Motor neuron (in vitro differentiated cells): ENCODE results near the gene LAMA4. TPM values are rescaled to one million over a fixed set of nuclear protein-coding genes. Genes with fewer than 3 reads are reported as not detected.
"Not testable (repeated sequence)": the region's sequence is repeated elsewhere in the genome, so short reads cannot be mapped to it uniquely, and the experiment has no call there.

Source experiments
- ATAC-seq, 8 experiments: fragments of 200-7000 bp; cut with Tn5 transposase; replicated peaks in 6 of 8; 2 replicates each; pipeline ENCODE4 v1.8.0; 2021; ENCODE audit warnings: mild to moderate bottlenecking in 8 of 8, moderate library complexity in 8 of 8
- H3K27ac ChIP-seq, 2 donors: fragments of 250-450 bp; sonication (Bioruptor Pico); 2 replicates each; pipeline ENCODE4 v1.9.0; 2021; ENCODE audit warnings: antibody characterized with exemption in 2 of 2, mild to moderate bottlenecking in 2 of 2, moderate library complexity in 1 of 2
- H3K4me1 ChIP-seq, 2 donors: fragments of 250-450 bp; sonication (Bioruptor Pico); replicated peaks in 1 of 2; 2 replicates each; pipeline ENCODE4 v1.6.1; 2021; ENCODE audit warnings: antibody characterized with exemption in 2 of 2, mild to moderate bottlenecking in 2 of 2, moderate library complexity in 1 of 2
- H3K4me3 ChIP-seq, 5 donors: fragments of 250-450 bp; sonication (Bioruptor Pico); 2 replicates each; pipeline ENCODE4 v1.9.0; 2021; ENCODE audit warnings: antibody characterized with exemption in 5 of 5, mild to moderate bottlenecking in 5 of 5, moderate library complexity in 4 of 5
- WGBS, 10 experiments: fragments of 450-650 bp; shearing (Covaris generic); methylation state at CpG; one replicate each; pipeline ENCODE4 v1.0.0; 2022; 5-methylcytosine and 5-hydroxymethylcytosine counted together
- in situ Hi-C, 9 experiments: fragments of 400-800 bp; cut with MboI; loops; one replicate each; pipeline ENCODE4 v1.15.0; 2021; ENCODE audit warnings: low sequenced_read_pairs in 9 of 9, low pct_unique_long_range_greater_than_20kb in 2 of 9; ENCODE audit not compliant: unreplicated experiment in 9 of 9
- total RNA-seq, 8 experiments: library from RNA; unstranded; fragments of 300-600 nt; gene quantifications; 2 replicates each; pipeline versions ENCODE4 v1.2.3 to v1.2.4, GENCODE V29; 2022

LAMA4 gene
- total RNA-seq, 8 experiments from 2014 or later = 3.6 to 1,765 (median 40.3) TPM

GRCh38 chr6:112139052-112139451 lies 115.3 kb downstream of the LAMA4 start:
- ATAC-seq = no peak
- no peak overlapping the region for H3K4me3 ChIP-seq
- 81 to 100% (median 91%) methylated on average over 1 to 8 of the region's 8 CpGs; no CpG with 5 or more reads in 1 of the 10 experiments for WGBS, 10 experiments
- no peaks in the 10 kb centered on the region for H3K4me1 ChIP-seq
- in situ Hi-C loops = no loop called here
- H3K27ac ChIP-seq = no peak overlapping the region

GRCh38 chr6:112130878-112131277 lies 123.5 kb downstream of the LAMA4 start:
- H3K4me3 ChIP-seq = no peak overlapping the region
- no peak for ATAC-seq
- WGBS, 10 experiments = 67 to 100% (median 90%) methylated on average over 1 to 3 of the region's 3 CpGs; no CpG with 5 or more reads in 1 of the 10 experiments
- H3K27ac ChIP-seq = no peak overlapping the region
- no peaks in the 10 kb centered on the region for H3K4me1 ChIP-seq
- in situ Hi-C loops = no loop called here

- H3K27ac ChIP-seq = no peak overlapping the region
- ATAC-seq = peak in 2 of 8 experiments; percentile 6 to 30
- 73 to 100% (median 92%) methylated on average over 2 to 5 of the region's 5 CpGs for WGBS, 10 experiments
- no peak overlapping the region for H3K4me3 ChIP-seq
- in situ Hi-C loops = no loop called here
- no peaks in the 10 kb centered on the region for H3K4me1 ChIP-seq
Measured at GRCh38 chr6:112128208-112128607, 126.2 kb downstream of the LAMA4 start.

DNA sequence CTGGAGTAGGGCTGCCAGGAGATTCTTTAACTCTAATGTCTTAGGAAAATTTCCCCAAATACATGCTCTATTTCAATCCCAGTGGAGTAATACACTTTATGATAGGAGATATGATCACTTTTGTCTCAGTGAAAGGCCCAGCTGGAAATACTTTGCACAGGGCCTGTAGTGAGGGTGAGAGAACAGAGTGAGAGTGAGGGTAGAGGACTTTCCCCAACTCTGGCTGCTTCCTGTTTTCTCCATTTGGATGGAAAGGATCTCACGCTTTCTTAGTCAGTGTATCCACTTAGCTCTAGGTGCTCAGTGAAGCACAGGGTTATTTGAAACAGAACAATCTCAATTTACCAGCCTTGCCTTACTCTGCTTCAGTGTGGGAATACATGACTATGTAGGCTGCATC lies 130.4 kb downstream of the LAMA4 start:
- Histone ChIP-seq H3K4me1 (no peaks in the 10 kb centered on the region), H3K4me3 (no peak overlapping the region), H3K27ac (no peak overlapping the region)
- in situ Hi-C loops = no loop called here
- ATAC-seq = no peak
- 86 to 100% (median 100%) methylated on average over 1 of the region's 1 CpG; no CpG with 5 or more reads in 4 of the 10 experiments for WGBS, 10 experiments

GRCh38 chr6:112122756-112123155 lies 131.6 kb downstream of the LAMA4 start:
- Histone ChIP-seq H3K4me1 (no peaks in the 10 kb centered on the region), H3K27ac (no peak overlapping the region), H3K4me3 (no peak overlapping the region)
- ATAC-seq = no peak
- WGBS, 10 experiments = 56 to 100% (median 94%) methylated on average over 1 to 2 of the region's 2 CpGs; no CpG with 5 or more reads in 1 of the 10 experiments
- in situ Hi-C loops = no loop called here

- no peak for ATAC-seq
- Histone ChIP-seq H3K4me3 (no peak overlapping the region), H3K4me1 (peaks cover 0 to 5% of the 10 kb centered on the region in 2 donors), H3K27ac (no peak overlapping the region)
- in situ Hi-C loops = no loop called here
Measured at GRCh38 chr6:112118034-112118433, 136.3 kb downstream of the LAMA4 start.

DNA sequence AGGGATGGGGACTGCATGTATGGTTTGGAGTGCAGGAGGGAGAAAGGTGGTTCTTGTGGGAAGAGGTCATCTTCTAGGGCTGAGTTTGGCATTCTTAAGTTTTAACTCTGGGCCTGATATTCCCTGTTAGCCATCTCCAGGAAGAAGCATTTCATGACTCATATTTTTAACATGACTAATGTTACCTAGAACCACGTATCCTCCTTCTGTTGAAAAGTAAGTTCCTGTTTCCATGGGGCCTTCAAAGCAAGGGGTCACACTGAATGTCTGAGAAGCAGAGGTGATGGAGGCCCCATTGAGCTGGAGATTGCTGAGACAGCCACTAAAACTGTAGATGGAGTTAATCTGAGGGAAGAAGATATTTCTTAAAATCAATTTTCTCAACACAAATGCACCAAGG lies 136.8 kb downstream of the LAMA4 start:
- in situ Hi-C loops = no loop called here
- Histone ChIP-seq H3K4me1 (peaks cover 0 to 5% of the 10 kb centered on the region in 2 donors), H3K27ac (no peak overlapping the region), H3K4me3 (no peak overlapping the region)
- WGBS, 10 experiments = 0 to 100% (median 83%) methylated on average over 1 of the region's 1 CpG; no CpG with 5 or more reads in 5 of the 10 experiments
- peak in 2 of 8 experiments; percentile 9 to 13 for ATAC-seq

- no peak overlapping the region for H3K27ac ChIP-seq
- WGBS, 10 experiments = 83 to 100% (median 100%) methylated on average over 1 of the region's 1 CpG; no CpG with 5 or more reads in 3 of the 10 experiments
- no peak overlapping the region for H3K4me3 ChIP-seq
- ATAC-seq = peak in 2 of 8 experiments; percentile 3 to 27
- H3K4me1 ChIP-seq = peaks cover 0 to 5% of the 10 kb centered on the region in 2 donors
- in situ Hi-C loops = no loop called here
Measured at GRCh38 chr6:112116221-112116620, 138.1 kb downstream of the LAMA4 start.

- Histone ChIP-seq H3K27ac (no peak overlapping the region), H3K4me3 (no peak overlapping the region), H3K4me1 (peaks cover 0 to 5% of the 10 kb centered on the region in 2 donors)
- WGBS, 10 experiments = 83 to 100% (median 91%) methylated on average over 2 to 3 of the region's 3 CpGs
- ATAC-seq = no peak
- in situ Hi-C loops = no loop called here
Measured at GRCh38 chr6:112114577-112115223, 139.7 kb downstream of the LAMA4 start.

DNA sequence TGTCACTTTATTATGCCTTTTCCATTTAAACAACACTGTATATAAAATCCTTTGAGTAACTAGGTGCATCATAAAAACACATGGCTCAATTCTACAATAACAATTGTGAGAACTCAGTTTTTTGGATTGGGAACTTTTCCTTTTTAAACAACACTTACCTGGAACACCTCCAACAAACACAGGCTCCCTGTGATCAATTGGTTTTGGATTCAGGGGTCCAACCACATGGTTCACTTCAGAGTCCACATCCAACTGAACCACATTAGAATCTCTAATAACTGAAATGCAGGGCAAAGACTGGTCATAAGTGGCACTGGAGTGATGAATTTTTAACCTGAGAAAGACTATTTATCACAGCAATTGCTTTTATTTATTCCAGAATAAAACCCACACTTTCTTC lies 140.4 kb downstream of the LAMA4 start:
- peaks cover 0 to 5% of the 10 kb centered on the region in 2 donors for H3K4me1 ChIP-seq
- H3K27ac ChIP-seq = no peak overlapping the region
- in situ Hi-C loops = no loop called here
- no peak overlapping the region for H3K4me3 ChIP-seq
- ATAC-seq = no peak

- H3K27ac ChIP-seq = no peak overlapping the region
- no peak for ATAC-seq
- no peak overlapping the region for H3K4me3 ChIP-seq
- peaks cover 0 to 5% of the 10 kb centered on the region in 2 donors for H3K4me1 ChIP-seq
- in situ Hi-C loops = no loop called here
- WGBS, 10 experiments = 48 to 94% (median 80%) methylated on average over 1 to 3 of the region's 3 CpGs; no CpG with 5 or more reads in 3 of the 10 experiments
Measured at GRCh38 chr6:112113431-112113830, 140.9 kb downstream of the LAMA4 start.

GRCh38 chr6:112109262-112109661 lies 145.1 kb downstream of the LAMA4 start:
- Histone ChIP-seq H3K27ac (no peak overlapping the region), H3K4me1 (peaks cover 0 to 5% of the 10 kb centered on the region in 2 donors), H3K4me3 (no peak overlapping the region)
- in situ Hi-C loops = no loop called here
- peak in 5 of 8 experiments; percentile 30 to 76 (median 70) for ATAC-seq
- WGBS, 10 experiments = 0 to 100% (median 34%) methylated on average over 1 to 9 of the region's 9 CpGs; no CpG with 5 or more reads in 1 of the 10 experiments

- Histone ChIP-seq H3K27ac (no peak overlapping the region), H3K4me3 (no peak overlapping the region), H3K4me1 (no peaks in the 10 kb centered on the region)
- WGBS, 10 experiments = 33 to 100% (median 80%) methylated on average over 1 to 2 of the region's 2 CpGs; no CpG with 5 or more reads in 5 of the 10 experiments
- peak in 3 of 8 experiments; percentile 6 to 14 (median 10) for ATAC-seq
- in situ Hi-C loops = no loop called here
Measured at GRCh38 chr6:112106562-112106961, 147.8 kb downstream of the LAMA4 start.

GRCh38 chr6:112106026-112106425 lies 148.3 kb downstream of the LAMA4 start:
- in situ Hi-C loops, H3K27ac ChIP-seq, H3K4me3 ChIP-seq, H3K4me1 ChIP-seq, ATAC-seq: not testable (repeated sequence)
- WGBS, 10 experiments = no CpG with 5 or more reads among the region's 2 CpGs
